ENCODE results near the gene GPRIN3.

- no peak for TF ChIP-seq ZNF274 (IDR thresholded peaks at IDR 0.05; ENCODE audit: insufficient read depth, insufficient read length)
- no peak for TF ChIP-seq CTCF (IDR thresholded peaks at IDR 0.05 in 2 of 3, conservative IDR thresholded peaks at IDR 0.05 in 1 of 3; ENCODE audit: control insufficient read depth in 2 of 3, extremely low read depth in 1 of 3, insufficient read depth in 1 of 3, low read depth in 3 of 3, low read length in 3 of 3)
- no peak for TF ChIP-seq GABPA (IDR thresholded peaks at IDR 0.05; ENCODE audit: low read depth)
- no peak for TF ChIP-seq BACH1 (IDR thresholded peaks at IDR 0.05; ENCODE audit: borderline replicate concordance)
- TF ChIP-seq BMI1 (IDR thresholded peaks at IDR 0.05; ENCODE audit: borderline replicate concordance), result no peak
- TF ChIP-seq ZNF24 (IDR thresholded peaks at IDR 0.05), result no peak
- TF ChIP-seq, protein P1, sequence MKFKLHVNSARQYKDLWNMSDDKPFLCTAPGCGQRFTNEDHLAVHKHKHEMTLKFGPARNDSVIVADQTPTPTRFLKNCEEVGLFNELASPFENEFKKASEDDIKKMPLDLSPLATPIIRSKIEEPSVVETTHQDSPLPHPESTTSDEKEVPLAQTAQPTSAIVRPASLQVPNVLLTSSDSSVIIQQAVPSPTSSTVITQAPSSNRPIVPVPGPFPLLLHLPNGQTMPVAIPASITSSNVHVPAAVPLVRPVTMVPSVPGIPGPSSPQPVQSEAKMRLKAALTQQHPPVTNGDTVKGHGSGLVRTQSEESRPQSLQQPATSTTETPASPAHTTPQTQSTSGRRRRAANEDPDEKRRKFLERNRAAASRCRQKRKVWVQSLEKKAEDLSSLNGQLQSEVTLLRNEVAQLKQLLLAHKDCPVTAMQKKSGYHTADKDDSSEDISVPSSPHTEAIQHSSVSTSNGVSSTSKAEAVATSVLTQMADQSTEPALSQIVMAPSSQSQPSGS (IDR thresholded peaks at IDR 0.05; ENCODE audit: low read length), result no peak
- TF ChIP-seq JUND (IDR thresholded peaks at IDR 0.05; ENCODE audit: low read depth, low read length), result no peak
These were observed 91.9 kb downstream of the GPRIN3 start for GRCh38 chr4:89215736-89216135.
